ENCODE data around the gene SLC25A30. TPM values are rescaled to one million over a fixed set of nuclear protein-coding genes. Genes with fewer than 3 reads are reported as not detected.
"Not testable (repeated sequence)": the region's sequence is repeated elsewhere in the genome, so short reads cannot be mapped to it uniquely, and the experiment has no call there.

The SLC25A30 gene
- total RNA-seq, 1 donor from 2014 or later: 18.4 TPM

- FAIRE-seq (no peak), DNase-seq (ENCODE audit: low read depth) (no peak)
- H3K4me3 ChIP-seq (ENCODE audit: low read depth, low read length): no peak overlapping the region
- TF ChIP-seq CTCF (IDR thresholded peaks at IDR 0.05; ENCODE audit: insufficient read depth, low read length, severe bottlenecking): no peak
- no peaks in the 10 kb centered on the region for H3K36me3 ChIP-seq (ENCODE audit: control insufficient read depth, insufficient read depth, low read length)
- H3K27me3 ChIP-seq (ENCODE audit: control insufficient read depth, insufficient read depth, low read length): no peaks in the 10 kb centered on the region
These were observed 18.8 kb upstream of the SLC25A30 start for GRCh38 chr13:45436953-45437352.

GRCh38 chr13:45436332-45436731, 18.2 kb upstream of the SLC25A30 start:
- no peaks in the 10 kb centered on the region for H3K36me3 ChIP-seq (ENCODE audit: control insufficient read depth, insufficient read depth, low read length)
- no peak for TF ChIP-seq CTCF (IDR thresholded peaks at IDR 0.05; ENCODE audit: insufficient read depth, low read length, severe bottlenecking)
- DNase-seq (ENCODE audit: low read depth): no peak
- no peaks in the 10 kb centered on the region for H3K27me3 ChIP-seq (ENCODE audit: control insufficient read depth, insufficient read depth, low read length)
- no peak overlapping the region for H3K4me3 ChIP-seq (ENCODE audit: low read depth, low read length)
- no peak for FAIRE-seq

GRCh38 chr13:45434556-45435371, 16.6 kb upstream of the SLC25A30 start:
- H3K27me3 ChIP-seq (ENCODE audit: control insufficient read depth, insufficient read depth, low read length): no peaks in the 10 kb centered on the region
- H3K36me3 ChIP-seq (ENCODE audit: control insufficient read depth, insufficient read depth, low read length): no peaks in the 10 kb centered on the region
- DNase-seq (ENCODE audit: low read depth): no peak
- no peak overlapping the region for H3K4me3 ChIP-seq (ENCODE audit: low read depth, low read length)
- no peak for TF ChIP-seq CTCF (IDR thresholded peaks at IDR 0.05; ENCODE audit: insufficient read depth, low read length, severe bottlenecking)
- no peak for FAIRE-seq

- TF ChIP-seq CTCF (IDR thresholded peaks at IDR 0.05; ENCODE audit: insufficient read depth, low read length, severe bottlenecking): no peak
- Histone ChIP-seq H3K4me3 (ENCODE audit: low read depth, low read length) (no peak overlapping the region), H3K27me3 (ENCODE audit: control insufficient read depth, insufficient read depth, low read length) (no peaks in the 10 kb centered on the region), H3K36me3 (ENCODE audit: control insufficient read depth, insufficient read depth, low read length) (no peaks in the 10 kb centered on the region)
- FAIRE-seq (no peak), DNase-seq (ENCODE audit: low read depth) (no peak)
These were observed 15.2 kb upstream of the SLC25A30 start for GRCh38 chr13:45433381-45433790.

GRCh38 chr13:45432737-45433380, 14.7 kb upstream of the SLC25A30 start:
- FAIRE-seq (no peak), DNase-seq (ENCODE audit: low read depth) (no peak)
- H3K36me3 ChIP-seq (ENCODE audit: control insufficient read depth, insufficient read depth, low read length): no peaks in the 10 kb centered on the region
- H3K4me3 ChIP-seq (ENCODE audit: low read depth, low read length): no peak overlapping the region
- no peak for TF ChIP-seq CTCF (IDR thresholded peaks at IDR 0.05; ENCODE audit: insufficient read depth, low read length, severe bottlenecking)
- no peaks in the 10 kb centered on the region for H3K27me3 ChIP-seq (ENCODE audit: control insufficient read depth, insufficient read depth, low read length)

- DNase-seq (ENCODE audit: low read depth); FAIRE-seq; H3K4me3 ChIP-seq (ENCODE audit: low read depth, low read length); H3K27me3 ChIP-seq (ENCODE audit: control insufficient read depth, insufficient read depth, low read length); H3K36me3 ChIP-seq (ENCODE audit: control insufficient read depth, insufficient read depth, low read length): not testable (repeated sequence)
These were observed 8.1 kb upstream of the SLC25A30 start for GRCh38 chr13:45426056-45426841.

Data from bronchial epithelial cell (primary cell).